Measurements from ENCODE around the gene NEDD4L.

Gene NEDD4L

GRCh38 chr18:58005885-58006523, 38.0 kb upstream of the NEDD4L start:
- TF ChIP-seq, protein P1, sequence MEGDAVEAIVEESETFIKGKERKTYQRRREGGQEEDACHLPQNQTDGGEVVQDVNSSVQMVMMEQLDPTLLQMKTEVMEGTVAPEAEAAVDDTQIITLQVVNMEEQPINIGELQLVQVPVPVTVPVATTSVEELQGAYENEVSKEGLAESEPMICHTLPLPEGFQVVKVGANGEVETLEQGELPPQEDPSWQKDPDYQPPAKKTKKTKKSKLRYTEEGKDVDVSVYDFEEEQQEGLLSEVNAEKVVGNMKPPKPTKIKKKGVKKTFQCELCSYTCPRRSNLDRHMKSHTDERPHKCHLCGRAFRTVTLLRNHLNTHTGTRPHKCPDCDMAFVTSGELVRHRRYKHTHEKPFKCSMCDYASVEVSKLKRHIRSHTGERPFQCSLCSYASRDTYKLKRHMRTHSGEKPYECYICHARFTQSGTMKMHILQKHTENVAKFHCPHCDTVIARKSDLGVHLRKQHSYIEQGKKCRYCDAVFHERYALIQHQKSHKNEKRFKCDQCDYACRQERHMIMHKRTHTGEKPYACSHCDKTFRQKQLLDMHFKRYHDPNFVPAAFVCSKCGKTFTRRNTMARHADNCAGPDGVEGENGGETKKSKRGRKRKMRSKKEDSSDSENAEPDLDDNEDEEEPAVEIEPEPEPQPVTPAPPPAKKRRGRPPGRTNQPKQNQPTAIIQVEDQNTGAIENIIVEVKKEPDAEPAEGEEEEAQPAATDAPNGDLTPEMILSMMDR (IDR thresholded peaks at IDR 0.05; ENCODE audit: extremely low read depth, missing control alignments), result no peak
- DNase-seq (ENCODE audit: low spot score), result no peak

DNA sequence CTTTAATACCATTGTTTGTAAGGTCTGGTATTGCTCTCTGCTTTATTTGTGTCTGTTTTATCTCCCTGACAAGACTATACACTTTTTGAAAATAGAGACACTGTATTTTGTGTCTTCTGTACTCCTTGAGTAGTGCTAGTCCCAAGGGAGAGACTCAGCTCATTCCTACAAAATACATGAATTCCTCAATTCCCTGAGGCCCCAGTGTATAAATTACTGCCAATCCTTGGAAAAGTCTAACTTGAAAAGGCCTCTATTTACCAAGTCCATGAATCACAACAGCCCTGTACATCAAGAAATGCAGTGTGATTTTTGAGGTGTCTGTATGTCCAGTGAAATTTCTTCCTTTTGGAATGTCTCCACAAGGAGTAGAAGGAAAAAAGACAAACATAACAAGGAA, 34.9 kb upstream of the NEDD4L start:
- TF ChIP-seq, protein P1 (IDR thresholded peaks at IDR 0.05; ENCODE audit: extremely low read depth, missing control alignments), result no peak
- no peak for DNase-seq (ENCODE audit: low spot score)

DNA sequence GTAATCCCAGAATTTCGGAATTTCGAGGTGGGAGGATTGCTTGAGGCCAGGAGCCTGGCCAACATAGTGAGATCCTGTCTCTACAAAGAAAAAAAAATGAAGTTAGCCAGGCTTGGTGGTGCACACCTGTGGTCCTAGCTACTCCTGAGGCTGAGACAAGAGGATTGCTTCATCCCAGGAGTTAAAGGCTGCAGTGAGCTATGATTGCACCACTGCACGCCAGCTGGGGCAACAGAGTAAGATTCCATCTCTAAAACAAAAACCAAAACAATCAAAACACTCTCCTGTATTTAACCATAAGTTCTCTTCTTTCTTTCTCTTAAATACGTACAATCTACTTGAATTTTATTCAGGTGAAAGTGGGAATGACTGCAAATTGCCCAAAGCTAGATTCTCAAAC, 33.8 kb upstream of the NEDD4L start:
- no peak for DNase-seq (ENCODE audit: low spot score)
- TF ChIP-seq, protein P1 (IDR thresholded peaks at IDR 0.05; ENCODE audit: extremely low read depth, missing control alignments), result no peak

- no peak for DNase-seq (ENCODE audit: low spot score)
- TF ChIP-seq, protein P1 (IDR thresholded peaks at IDR 0.05; ENCODE audit: extremely low read depth, missing control alignments), result no peak
Measured at GRCh38 chr18:58012356-58012755, 31.7 kb upstream of the NEDD4L start.

- no peak for DNase-seq (ENCODE audit: low spot score)
- TF ChIP-seq, protein P1 (IDR thresholded peaks at IDR 0.05; ENCODE audit: extremely low read depth, missing control alignments), result no peak
Measured at GRCh38 chr18:58013241-58014211, 30.5 kb upstream of the NEDD4L start.

DNA sequence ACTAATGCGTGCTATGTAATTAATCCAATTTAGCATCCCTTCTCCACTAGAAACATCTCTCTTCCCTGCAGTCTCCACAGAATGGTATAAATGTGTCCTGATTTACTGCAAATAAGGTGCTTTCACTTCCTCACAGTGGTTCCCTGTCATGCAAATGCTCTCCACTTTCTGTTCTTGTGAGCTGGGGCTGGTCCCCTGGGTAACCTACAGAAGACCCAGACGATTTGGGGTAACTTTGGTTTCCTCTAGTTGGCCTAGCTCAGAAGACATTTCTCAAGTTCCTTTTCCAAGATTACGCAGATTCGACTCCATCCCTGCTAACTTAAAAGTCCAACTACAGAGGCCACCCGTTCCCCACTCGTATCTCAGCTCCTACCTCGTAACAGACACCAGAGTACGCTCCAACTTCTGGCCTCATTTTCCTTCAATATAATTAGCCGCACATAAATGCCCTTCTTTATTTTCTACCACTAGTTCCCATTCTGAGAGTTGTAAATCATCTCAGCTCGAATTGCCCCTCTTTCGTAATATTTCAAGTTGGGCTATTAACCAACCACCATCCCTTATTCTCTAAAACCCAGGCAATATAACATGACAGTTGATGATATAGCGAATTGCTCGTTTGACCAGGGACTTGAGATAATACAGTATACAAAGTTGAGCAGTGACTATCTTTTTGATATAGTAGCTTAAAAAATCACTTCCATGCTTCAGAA, 28.8 kb upstream of the NEDD4L start:
- DNase-seq (ENCODE audit: low spot score), result peak; percentile 53
- TF ChIP-seq, protein P1 (IDR thresholded peaks at IDR 0.05; ENCODE audit: extremely low read depth, missing control alignments), result no peak

Data from GM20000 (cell line).